SK-N-MC (cell line): Measurements from ENCODE around the gene GAN.
"Not testable (repeated sequence)": the region's sequence is repeated elsewhere in the genome, so short reads cannot be mapped to it uniquely, and the experiment has no call there.

ENCODE experiments used
- EZH2 ChIP-seq: fragments of 200-600 bp; sonication (generic); IDR thresholded peaks from one replicate; pipeline ENCODE4 v1.6.1; 2017; ENCODE audit warnings: antibody characterized with exemption
- FOXP2 ChIP-seq: optimal IDR thresholded peaks from 2 replicates; pipeline ENCODE3; 2011; ENCODE audit warnings: mild to moderate bottlenecking, moderate library complexity; ENCODE audit not compliant: insufficient read depth; ENCODE audit errors: extremely low read length, control extremely low read depth
- POLR2AphosphoS5 ChIP-seq: IDR thresholded peaks from 2 replicates; pipeline ENCODE4 v1.6.1; 2012; ENCODE audit warnings: mild to moderate bottlenecking, low read depth, low read length, borderline replicate concordance

DNA sequence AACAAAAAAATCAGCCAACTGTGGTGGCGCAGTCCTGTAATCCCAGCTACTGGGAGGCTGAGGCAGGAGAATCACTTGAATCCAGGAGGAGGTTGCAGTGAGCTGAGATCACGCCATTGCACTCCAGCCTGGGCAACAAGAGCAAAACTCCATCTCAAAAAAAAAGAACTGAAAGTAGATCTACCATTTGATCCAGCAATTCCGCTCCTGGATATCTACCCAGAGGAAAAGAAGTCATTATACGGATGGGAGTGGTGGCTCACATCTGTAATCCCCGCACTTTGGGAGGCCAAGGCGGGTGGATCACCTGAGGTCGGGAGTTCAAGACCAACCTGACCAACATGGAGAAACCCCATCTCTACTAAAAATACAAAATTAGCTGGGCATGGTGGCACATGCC is 107.4 kb downstream of the GAN start:
- TF ChIP-seq POLR2AphosphoS5, EZH2, FOXP2: not testable (repeated sequence)
